Activated naive CD4-positive, alpha-beta T cell treated with anti-CD3 and anti-CD28 coated beads, Interleukin-2, amount 50 U/mL, for 24 hours (primary cell): Measurements from ENCODE around the gene CLEC16A.

ENCODE experiments used
- H3K27ac Mint-ChIP-seq: one replicate; pipeline ENCODE4 v1.8.0; 2021; ENCODE audit warnings: mild to moderate bottlenecking, mixed read lengths
- H3K27me3 Mint-ChIP-seq: one replicate; pipeline ENCODE4 v1.8.0; 2021; ENCODE audit warnings: mixed read lengths
- H3K36me3 Mint-ChIP-seq: one replicate; pipeline ENCODE4 v1.8.0; 2021; ENCODE audit warnings: mixed read lengths
- H3K4me1 Mint-ChIP-seq: one replicate; pipeline ENCODE4 v1.8.0; 2021; ENCODE audit warnings: mixed read lengths
- H3K4me3 Mint-ChIP-seq: one replicate; pipeline ENCODE4 v1.8.0; 2021; ENCODE audit warnings: mild to moderate bottlenecking, mixed read lengths
- H3K9me3 Mint-ChIP-seq: one replicate; pipeline ENCODE4 v1.8.0; 2021; ENCODE audit warnings: mixed read lengths

The CLEC16A gene

DNA sequence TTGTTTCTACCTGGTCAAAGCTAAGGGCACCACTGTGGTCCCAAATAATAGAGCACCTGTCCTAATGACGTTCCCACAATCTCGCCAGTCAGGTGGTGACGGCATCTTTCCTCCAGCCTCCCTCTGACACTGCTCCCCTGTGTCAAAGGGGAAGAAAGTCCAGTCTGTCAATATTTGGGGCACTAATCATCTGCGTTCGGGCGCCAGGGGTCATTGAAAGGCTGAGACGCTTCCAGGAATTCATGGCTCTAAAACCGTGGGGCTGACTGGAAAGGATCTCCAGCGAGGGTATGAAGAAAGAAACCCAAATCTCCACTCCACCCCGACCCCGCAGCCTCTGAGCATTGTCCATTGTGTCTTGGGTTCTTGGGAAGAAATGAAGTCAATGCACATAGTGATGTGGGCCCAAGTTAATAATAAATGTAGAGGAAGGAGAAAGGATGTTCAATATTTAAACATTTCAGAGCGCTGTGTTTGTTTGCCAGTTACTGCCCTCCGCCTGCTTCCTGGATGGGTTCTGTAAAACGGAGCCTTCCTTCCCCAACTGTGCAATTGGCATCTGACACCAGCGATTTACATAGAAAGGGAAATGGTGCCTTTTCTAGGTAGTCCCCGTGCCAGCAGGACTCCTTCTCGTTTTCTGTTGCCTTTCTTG is 208.4 kb downstream of the CLEC16A start:
- peaks cover 3% of the 10 kb centered on the region for H3K4me1 Mint-ChIP-seq

DNA sequence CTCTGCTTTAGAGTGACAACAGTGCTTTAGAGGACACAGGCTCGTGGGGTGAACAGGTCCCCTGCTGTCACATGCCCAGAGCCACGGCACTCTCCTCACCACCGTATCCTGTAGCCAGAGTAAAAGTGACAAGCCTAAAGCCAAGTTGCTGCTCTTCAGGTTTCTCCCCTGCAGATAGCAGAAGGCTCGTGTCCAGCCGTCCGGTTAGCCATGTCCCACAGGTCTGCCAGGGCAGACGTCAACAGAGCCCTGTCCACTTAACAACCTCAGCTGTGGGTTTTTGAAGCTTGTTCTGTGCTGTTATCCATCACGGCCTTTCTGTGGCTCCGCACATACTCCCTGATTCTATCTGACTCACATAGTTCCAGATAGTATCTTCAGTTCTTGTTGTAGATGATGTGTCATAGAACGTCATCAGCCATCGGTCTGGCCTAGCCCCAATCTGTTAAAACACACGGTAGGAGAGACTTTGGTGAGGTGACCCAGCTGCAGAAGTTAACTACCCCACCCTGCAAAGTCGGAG is 211.0 kb downstream of the CLEC16A start:
- H3K27ac Mint-ChIP-seq: no peak overlapping the region
- no peaks in the 10 kb centered on the region for H3K9me3 Mint-ChIP-seq
- H3K4me3 Mint-ChIP-seq: no peak overlapping the region
- peaks cover 3% of the 10 kb centered on the region for H3K36me3 Mint-ChIP-seq
- no peaks in the 10 kb centered on the region for H3K27me3 Mint-ChIP-seq
- peaks cover 3% of the 10 kb centered on the region for H3K4me1 Mint-ChIP-seq

More for the DNA sequence above, 208.4 kb downstream of the CLEC16A start:
- H3K9me3 Mint-ChIP-seq: no peaks in the 10 kb centered on the region
- H3K27me3 Mint-ChIP-seq: no peaks in the 10 kb centered on the region
- H3K27ac Mint-ChIP-seq: no peak overlapping the region
- peaks cover 6% of the 10 kb centered on the region for H3K36me3 Mint-ChIP-seq
- H3K4me3 Mint-ChIP-seq: no peak overlapping the region

DNA sequence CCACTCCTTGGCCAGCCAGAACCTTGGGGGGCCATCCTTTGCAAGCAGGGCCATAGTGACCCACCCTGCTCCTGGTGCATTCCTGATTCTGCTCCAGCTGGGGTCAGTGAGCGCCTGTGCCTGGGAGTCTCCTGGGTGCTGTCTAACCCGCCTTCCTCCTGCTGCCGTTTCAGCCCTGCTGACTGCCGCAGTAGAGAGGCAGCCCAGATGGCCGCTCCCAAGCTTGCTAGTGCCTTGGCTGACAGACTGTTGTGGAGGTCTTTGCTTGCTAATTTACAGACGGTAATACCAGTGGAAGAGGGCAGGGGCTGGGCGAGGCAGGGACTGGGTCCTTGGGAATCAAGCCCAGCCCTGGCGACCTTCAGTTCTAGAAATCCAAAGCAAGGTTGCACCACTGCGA is 212.0 kb downstream of the CLEC16A start:
- H3K27ac Mint-ChIP-seq: no peak overlapping the region
- H3K4me3 Mint-ChIP-seq: no peak overlapping the region
- H3K4me1 Mint-ChIP-seq: peaks cover 3% of the 10 kb centered on the region
- no peaks in the 10 kb centered on the region for H3K9me3 Mint-ChIP-seq
- peaks cover 5% of the 10 kb centered on the region for H3K36me3 Mint-ChIP-seq
- no peaks in the 10 kb centered on the region for H3K27me3 Mint-ChIP-seq

DNA sequence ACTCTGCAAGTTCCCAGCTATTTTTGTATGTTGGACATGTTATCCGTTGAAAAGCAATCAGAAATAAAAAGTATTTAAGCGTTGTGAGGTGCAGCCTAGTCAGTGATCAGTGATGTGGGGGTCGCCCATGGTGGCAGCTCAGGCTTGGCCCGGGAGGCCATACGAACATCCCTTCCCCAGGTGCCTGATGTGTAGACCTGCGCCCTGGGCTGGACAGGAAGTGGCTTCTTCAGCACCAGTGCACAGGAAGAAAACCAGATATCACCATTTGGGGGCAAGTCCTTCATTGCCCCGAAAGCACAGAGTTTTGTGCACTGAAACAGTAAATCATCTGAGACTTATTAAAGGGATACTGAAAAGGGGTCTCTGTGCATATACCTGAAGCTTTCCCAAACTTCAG is 212.8 kb downstream of the CLEC16A start:
- no peaks in the 10 kb centered on the region for H3K9me3 Mint-ChIP-seq
- H3K27ac Mint-ChIP-seq: no peak overlapping the region
- H3K27me3 Mint-ChIP-seq: no peaks in the 10 kb centered on the region
- H3K36me3 Mint-ChIP-seq: peaks cover 5% of the 10 kb centered on the region
- H3K4me3 Mint-ChIP-seq: no peak overlapping the region
- peaks cover 3% of the 10 kb centered on the region for H3K4me1 Mint-ChIP-seq

DNA sequence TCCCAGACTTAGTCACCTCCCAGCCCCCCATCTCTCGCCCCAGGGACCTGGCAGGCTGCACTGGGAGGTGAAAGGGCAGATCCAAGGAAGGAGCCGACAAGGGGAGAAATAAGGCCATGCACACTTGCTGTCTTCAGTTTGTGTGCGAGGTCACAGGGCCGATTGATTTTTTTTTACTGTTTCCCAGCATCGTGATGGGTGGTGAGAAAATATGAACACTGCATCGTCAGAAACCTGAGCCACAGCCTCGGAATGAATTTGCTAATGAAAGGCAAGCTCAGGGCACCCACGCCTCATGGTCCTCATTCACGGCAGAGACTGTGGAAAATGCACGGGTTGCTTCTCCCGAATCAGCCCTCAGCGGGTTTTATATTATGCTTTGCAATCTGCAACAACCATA is 213.7 kb downstream of the CLEC16A start:
- no peak overlapping the region for H3K27ac Mint-ChIP-seq

DNA sequence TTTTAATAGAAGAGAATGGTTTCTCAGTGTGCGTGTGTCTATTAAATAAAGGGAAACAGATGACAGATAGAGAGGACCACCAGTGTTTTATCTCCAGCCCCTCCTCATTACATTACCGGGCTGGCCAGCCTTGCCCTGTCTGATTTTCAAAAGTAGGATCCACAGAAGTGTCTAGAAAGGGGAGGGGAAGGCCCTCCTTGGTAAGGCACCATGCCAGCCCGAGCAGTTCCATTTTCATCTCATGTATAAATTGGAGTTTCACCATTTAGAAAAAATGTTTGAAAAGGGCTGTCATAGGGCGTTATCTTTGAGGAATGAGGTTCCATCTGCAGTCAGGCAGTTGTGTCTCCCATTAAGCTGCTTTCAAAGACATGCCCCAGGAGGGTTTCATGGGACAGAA is 214.9 kb downstream of the CLEC16A start:
- no peak overlapping the region for H3K4me3 Mint-ChIP-seq
- peaks cover 3% of the 10 kb centered on the region for H3K4me1 Mint-ChIP-seq
- no peaks in the 10 kb centered on the region for H3K9me3 Mint-ChIP-seq
- no peak overlapping the region for H3K27ac Mint-ChIP-seq
- H3K27me3 Mint-ChIP-seq: no peaks in the 10 kb centered on the region
- H3K36me3 Mint-ChIP-seq: peaks cover 5% of the 10 kb centered on the region

More for the DNA sequence above, 213.7 kb downstream of the CLEC16A start:
- Mint-ChIP-seq H3K9me3 (no peaks in the 10 kb centered on the region), H3K4me3 (no peak overlapping the region), H3K27me3 (no peaks in the 10 kb centered on the region), H3K36me3 (peaks cover 5% of the 10 kb centered on the region), H3K4me1 (peaks cover 3% of the 10 kb centered on the region)

DNA sequence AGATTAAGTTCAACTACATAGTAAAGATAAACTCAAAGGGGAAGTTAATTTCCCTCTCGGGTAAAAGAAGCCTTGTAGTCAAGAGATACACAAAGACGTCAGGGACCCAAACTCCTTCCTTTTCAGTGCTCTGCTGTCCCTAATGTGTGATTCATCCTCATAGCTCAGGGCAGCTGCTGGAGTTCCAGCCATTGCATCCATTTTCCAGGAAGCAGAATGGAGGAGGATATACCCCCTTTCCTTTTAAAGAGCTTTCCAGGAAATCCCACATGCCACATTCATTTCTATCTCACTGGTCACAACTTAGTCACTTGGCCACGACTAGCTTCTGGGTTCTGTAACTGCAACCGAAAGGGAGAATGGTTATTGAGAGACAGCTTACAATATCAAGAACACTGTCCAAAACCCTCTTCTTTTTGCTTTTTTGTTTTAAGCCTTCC is 216.3 kb downstream of the CLEC16A start:
- no peaks in the 10 kb centered on the region for H3K27me3 Mint-ChIP-seq
- no peak overlapping the region for H3K27ac Mint-ChIP-seq
- H3K36me3 Mint-ChIP-seq: peaks cover 5% of the 10 kb centered on the region
- H3K4me3 Mint-ChIP-seq: no peak overlapping the region
- H3K9me3 Mint-ChIP-seq: no peaks in the 10 kb centered on the region
- H3K4me1 Mint-ChIP-seq: peaks cover 3% of the 10 kb centered on the region

DNA sequence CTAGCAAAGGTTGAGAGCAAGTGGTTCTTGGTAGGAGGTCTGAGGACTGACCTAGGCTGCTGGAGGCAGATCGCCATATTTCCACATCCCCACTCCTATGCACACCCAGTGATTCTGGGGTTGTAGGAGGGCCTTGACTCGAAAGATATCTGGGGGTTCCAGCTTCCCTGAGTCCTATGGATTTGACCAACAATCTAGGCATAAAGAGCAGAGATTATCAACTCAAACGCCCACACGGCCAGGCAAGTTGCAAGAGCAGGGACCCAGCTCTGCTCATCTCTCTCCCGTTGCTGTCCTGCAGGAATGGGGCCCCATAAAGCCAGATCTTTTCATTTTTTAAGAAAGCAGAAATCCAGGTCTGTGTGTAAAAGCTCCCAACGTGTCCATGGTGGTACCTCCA is 217.1 kb downstream of the CLEC16A start:
- no peak overlapping the region for H3K27ac Mint-ChIP-seq
- peaks cover 3% of the 10 kb centered on the region for H3K4me1 Mint-ChIP-seq
- peaks cover 5% of the 10 kb centered on the region for H3K36me3 Mint-ChIP-seq
- H3K27me3 Mint-ChIP-seq: no peaks in the 10 kb centered on the region
- no peaks in the 10 kb centered on the region for H3K9me3 Mint-ChIP-seq
- H3K4me3 Mint-ChIP-seq: no peak overlapping the region

DNA sequence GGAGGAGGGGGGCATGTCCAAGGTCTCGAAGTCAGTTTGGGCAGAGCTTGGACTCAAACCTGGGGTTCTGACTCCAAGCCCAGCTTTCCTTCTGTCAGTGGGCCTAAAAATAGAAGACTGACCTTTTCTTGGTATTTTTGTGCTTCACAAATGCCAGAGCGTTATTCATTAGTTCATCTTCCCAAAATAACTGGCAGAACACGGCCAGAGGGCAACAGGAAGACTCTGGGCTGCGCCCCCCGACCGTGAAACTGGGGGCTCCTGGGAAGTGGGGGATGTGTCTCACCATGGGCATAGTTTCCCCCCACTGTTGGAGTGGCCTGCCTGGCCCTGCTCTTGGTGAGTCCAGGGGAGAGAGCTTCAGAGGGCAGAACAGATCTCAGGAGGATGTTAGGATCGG is 217.6 kb downstream of the CLEC16A start:
- Mint-ChIP-seq H3K4me1 (peaks cover under 1% of the 10 kb centered on the region), H3K9me3 (no peaks in the 10 kb centered on the region), H3K36me3 (peaks cover 5% of the 10 kb centered on the region), H3K27ac (peak overlapping the region; percentile 46), H3K4me3 (no peak overlapping the region), H3K27me3 (no peaks in the 10 kb centered on the region)

DNA sequence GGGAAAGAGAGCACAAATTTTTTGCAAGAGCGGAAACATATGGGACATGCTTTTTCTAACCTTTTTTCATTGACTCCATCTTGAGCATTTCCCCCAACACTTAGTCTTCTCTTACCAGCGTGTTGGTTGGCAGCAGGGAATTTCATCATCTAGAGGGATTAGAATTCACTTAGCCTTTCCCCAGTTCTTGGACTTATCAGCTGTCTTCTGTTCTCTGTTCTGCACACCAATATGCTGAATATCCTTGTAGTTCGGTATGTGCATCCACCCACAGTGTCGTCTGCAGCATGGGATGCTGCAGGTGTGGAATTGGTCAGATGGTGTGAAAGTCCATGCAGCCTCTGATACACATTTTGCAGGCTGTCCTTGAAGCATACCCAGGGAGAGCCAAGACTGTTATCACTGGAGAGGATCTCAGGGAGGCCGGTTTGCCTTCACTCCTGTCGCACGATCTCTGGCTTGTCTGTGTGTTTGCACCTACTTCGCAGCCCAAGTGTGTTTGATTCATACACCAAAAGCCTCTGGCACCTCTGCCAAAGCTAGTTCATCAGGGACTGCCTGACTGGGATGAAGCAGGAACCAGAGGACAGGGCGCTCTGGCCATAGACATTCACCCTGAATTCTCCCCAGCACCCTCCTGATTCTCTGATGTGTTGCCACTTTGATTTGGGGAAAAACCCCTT is 218.4 kb downstream of the CLEC16A start:
- H3K9me3 Mint-ChIP-seq: no peaks in the 10 kb centered on the region
- peaks cover 5% of the 10 kb centered on the region for H3K36me3 Mint-ChIP-seq
- H3K4me3 Mint-ChIP-seq: no peak overlapping the region
- no peak overlapping the region for H3K27ac Mint-ChIP-seq
- H3K27me3 Mint-ChIP-seq: no peaks in the 10 kb centered on the region
- H3K4me1 Mint-ChIP-seq: no peaks in the 10 kb centered on the region

DNA sequence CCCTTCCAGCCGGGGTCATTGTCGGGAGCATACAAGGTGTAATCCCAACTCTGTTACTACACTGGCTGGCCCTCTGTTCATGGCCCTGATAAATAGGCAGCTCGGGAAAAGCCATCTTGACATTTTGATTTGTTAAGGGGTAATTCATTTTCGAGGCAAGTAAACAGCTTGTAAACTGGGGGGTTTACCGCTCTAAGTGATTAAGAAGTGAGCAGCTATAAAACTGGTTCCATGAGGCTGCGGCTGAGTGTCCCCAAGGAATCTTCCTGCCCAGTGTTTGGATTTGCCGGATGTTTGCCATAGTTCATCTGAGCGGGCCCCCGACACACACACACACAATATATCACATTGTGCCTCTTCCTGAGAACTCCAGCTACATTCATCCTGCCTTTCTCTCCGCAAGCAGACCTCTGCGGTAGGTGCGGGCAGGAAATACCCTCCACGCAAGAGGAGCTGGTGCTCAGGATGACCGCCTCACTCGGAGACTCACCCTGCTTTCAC is 219.4 kb downstream of the CLEC16A start:
- Mint-ChIP-seq H3K4me3 (no peak overlapping the region), H3K9me3 (no peaks in the 10 kb centered on the region), H3K27me3 (no peaks in the 10 kb centered on the region), H3K27ac (no peak overlapping the region), H3K36me3 (peaks cover 5% of the 10 kb centered on the region), H3K4me1 (no peaks in the 10 kb centered on the region)

DNA sequence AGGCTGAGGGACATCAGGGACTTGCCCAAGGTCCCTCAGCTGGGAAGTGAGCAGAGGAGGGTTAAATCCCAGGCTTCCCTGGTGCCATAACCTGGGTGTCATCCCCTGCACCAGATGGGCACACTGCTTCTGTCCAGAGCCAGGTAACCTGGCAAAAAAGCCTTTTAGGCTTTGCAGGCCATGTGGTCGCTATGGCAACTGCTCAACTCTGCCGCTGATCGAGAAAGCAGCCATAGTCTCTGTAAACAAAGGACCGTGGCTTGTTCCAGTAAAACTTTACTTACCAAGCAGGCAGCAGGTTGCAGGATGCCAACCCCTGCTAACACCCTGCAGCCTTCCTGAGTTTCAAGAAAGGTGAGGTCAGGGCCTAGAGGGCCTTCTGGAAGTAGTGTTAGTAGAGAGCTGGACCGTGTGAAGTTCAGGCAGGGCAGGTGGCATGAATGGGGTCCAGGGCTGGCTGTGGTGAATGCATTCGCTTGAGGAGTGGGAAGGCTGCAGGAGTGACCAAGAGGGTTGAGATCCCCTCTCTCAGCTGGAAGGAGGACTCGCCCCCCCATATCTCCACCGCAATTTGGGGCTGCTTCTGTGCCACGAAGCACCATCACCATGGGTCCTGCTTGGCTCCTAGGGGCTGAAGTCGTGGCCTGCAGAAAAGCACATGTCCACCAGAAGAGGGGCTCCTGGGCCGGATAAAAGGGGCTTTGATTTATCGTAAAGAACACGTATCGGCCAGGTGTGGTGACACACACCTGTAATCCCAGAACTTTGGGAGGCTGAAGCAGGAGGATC is 220.3 kb downstream of the CLEC16A start:
- Mint-ChIP-seq H3K27me3 (no peaks in the 10 kb centered on the region), H3K4me1 (no peaks in the 10 kb centered on the region), H3K9me3 (no peaks in the 10 kb centered on the region), H3K36me3 (peaks cover 5% of the 10 kb centered on the region), H3K27ac (peak overlapping the region; percentile 30), H3K4me3 (no peak overlapping the region)

DNA sequence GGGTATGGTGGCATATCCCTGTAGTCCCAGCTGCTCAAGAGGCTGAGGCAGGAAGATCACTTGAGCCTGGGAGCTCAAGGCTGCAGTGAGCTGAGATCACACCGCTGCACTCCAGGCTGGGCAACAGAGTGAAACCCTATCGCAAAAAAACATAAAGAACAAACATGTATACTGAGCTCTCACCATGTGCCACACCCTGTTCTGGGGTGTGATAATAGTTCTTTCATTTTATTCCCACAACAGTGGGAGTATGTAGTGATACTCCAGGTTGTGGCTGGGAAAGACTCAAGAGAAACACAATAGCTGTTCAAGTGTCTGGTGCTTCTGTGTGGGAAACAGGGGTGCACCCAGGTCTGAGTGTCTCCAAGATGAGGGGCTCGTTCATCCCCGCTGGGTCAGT is 221.0 kb downstream of the CLEC16A start:
- Mint-ChIP-seq H3K9me3 (no peaks in the 10 kb centered on the region), H3K4me3 (no peak overlapping the region), H3K27ac (no peak overlapping the region), H3K4me1 (no peaks in the 10 kb centered on the region), H3K36me3 (peaks cover 2% of the 10 kb centered on the region), H3K27me3 (no peaks in the 10 kb centered on the region)

DNA sequence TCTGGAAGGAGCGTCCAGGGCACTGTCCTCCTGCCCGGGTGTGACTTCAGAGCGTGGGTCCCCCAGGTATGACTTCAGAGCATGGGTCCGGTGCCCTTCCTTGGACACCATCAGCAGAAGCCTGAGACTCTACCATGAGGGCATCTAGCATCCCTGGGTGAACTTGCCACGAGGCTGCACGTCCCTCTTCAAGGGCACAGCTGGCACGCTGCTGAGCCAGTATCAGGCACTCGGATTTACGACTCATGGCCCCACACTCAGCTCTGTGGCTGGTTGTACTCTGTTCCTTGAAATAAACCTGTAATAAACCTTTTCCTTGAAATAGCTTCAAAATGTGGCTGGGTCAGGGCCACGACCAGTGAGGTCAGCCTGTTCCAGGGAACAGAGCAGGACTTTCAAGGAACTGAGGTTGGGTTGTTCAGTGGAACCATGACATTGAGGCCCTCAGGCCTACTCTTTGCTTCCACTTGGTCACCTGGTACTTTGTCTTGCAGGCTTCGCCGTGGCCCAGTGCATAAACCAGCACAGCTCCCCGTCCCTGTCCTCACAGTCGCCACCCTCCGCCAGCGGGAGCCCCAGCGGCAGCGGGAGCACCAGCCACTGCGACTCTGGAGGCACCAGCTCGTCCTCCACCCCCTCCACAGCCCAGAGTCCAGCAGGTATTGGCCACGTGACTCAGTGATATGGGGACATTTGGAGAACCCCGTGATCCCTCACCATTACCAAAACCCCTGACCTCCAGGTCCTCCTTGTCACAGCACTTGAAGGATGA is 221.7 kb downstream of the CLEC16A start:
- Mint-ChIP-seq H3K4me3 (no peak overlapping the region), H3K4me1 (no peaks in the 10 kb centered on the region), H3K27ac (no peak overlapping the region), H3K27me3 (no peaks in the 10 kb centered on the region), H3K36me3 (no peaks in the 10 kb centered on the region), H3K9me3 (no peaks in the 10 kb centered on the region)

DNA sequence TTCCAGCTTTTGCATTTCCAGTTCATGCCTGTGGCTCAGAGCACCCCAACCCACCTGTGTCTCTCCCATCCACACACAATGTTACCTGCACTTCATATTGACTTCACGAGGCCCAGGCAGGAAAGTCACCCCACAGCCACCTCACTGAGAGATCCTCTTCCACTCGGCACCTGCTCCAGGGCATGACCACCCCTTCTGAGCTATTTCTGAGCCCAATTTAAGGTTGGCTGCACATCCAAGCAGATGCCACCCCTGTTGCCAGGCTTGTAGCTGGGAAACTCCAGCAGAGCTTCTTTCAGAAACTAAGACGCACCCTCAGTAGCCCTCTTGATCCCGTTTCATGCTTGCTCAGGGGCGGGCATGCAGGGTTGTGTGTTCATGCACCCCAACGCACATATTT is 223.2 kb downstream of the CLEC16A start:
- no peak overlapping the region for H3K4me3 Mint-ChIP-seq
- peak overlapping the region; percentile 23 for H3K27ac Mint-ChIP-seq
- H3K27me3 Mint-ChIP-seq: no peaks in the 10 kb centered on the region
- no peaks in the 10 kb centered on the region for H3K9me3 Mint-ChIP-seq
- no peaks in the 10 kb centered on the region for H3K4me1 Mint-ChIP-seq
- no peaks in the 10 kb centered on the region for H3K36me3 Mint-ChIP-seq
